ENCODE results near the gene ARHGAP24. TPM values are rescaled to one million over a fixed set of nuclear protein-coding genes. Genes with fewer than 3 reads are reported as not detected.

The ARHGAP24 gene
- total and polyA plus RNA-seq, 4 donors, result 10.0 to 79.4 (median 21.6) TPM

- no peak overlapping the region for H3K27ac ChIP-seq (ENCODE audit: low read depth in 1 of 2, low read length in 1 of 2)
- no peaks in the 10 kb centered on the region for H3K36me3 ChIP-seq (ENCODE audit: control insufficient read depth in 4 of 4, insufficient read depth in 4 of 4, low read length in 4 of 4)
- no peaks in the 10 kb centered on the region for H3K9me3 ChIP-seq (ENCODE audit: control insufficient read depth in 4 of 4, insufficient read depth in 3 of 4, low read length in 3 of 4)
- DNase-seq (peak in 1 of 3 donors; percentile 66), ATAC-seq (ENCODE audit: insufficient read depth, low FRiP score) (peak; percentile 34)
- no peak for TF ChIP-seq CTCF (IDR thresholded peaks at IDR 0.05; ENCODE audit: control extremely low read depth, extremely low read depth)
- peaks cover 0 to 13% (median 0%) of the 10 kb centered on the region in 5 donors for H3K4me1 ChIP-seq (ENCODE audit: control insufficient read depth in 5 of 5, insufficient read depth in 5 of 5, low read length in 5 of 5)
- WGBS, 2 donors, result 32 to 36% methylated on average over 1 of the region's 1 CpG
- no peak overlapping the region for H3K4me3 ChIP-seq
- H3K27me3 ChIP-seq (ENCODE audit: control insufficient read depth in 3 of 3, insufficient read depth in 3 of 3, low read length in 2 of 3), result no peaks in the 10 kb centered on the region
- no peak overlapping the region for H3K9ac ChIP-seq (ENCODE audit: insufficient read depth in 1 of 2, low read length in 2 of 2)
Observed at GRCh38 chr4:85445050-85445639, 29.8 kb upstream of the ARHGAP24 start.

GRCh38 chr4:85446141-85446861, 28.6 kb upstream of the ARHGAP24 start:
- Histone ChIP-seq H3K9me3 (ENCODE audit: control insufficient read depth in 4 of 4, insufficient read depth in 3 of 4, low read length in 3 of 4) (no peaks in the 10 kb centered on the region), H3K27me3 (ENCODE audit: control insufficient read depth in 3 of 3, insufficient read depth in 3 of 3, low read length in 2 of 3) (no peaks in the 10 kb centered on the region), H3K9ac (ENCODE audit: insufficient read depth in 1 of 2, low read length in 2 of 2) (no peak overlapping the region), H3K4me3 (no peak overlapping the region), H3K27ac (ENCODE audit: low read depth in 1 of 2, low read length in 1 of 2) (peak overlapping the region in 1 of 2 donors; percentile 2), H3K36me3 (ENCODE audit: control insufficient read depth in 4 of 4, insufficient read depth in 4 of 4, low read length in 4 of 4) (no peaks in the 10 kb centered on the region), H3K4me1 (ENCODE audit: control insufficient read depth in 5 of 5, insufficient read depth in 5 of 5, low read length in 5 of 5) (peaks cover 0 to 13% (median 0%) of the 10 kb centered on the region in 5 donors)
- DNase-seq (no peak), ATAC-seq (ENCODE audit: insufficient read depth, low FRiP score) (no peak)
- 76 to 89% methylated on average over 2 of the region's 2 CpGs for WGBS, 2 donors
- no peak for TF ChIP-seq CTCF (IDR thresholded peaks at IDR 0.05; ENCODE audit: control extremely low read depth, extremely low read depth)

GRCh38 chr4:85448906-85449890, 25.8 kb upstream of the ARHGAP24 start:
- DNase-seq (peak in 1 of 3 donors; percentile 37), ATAC-seq (ENCODE audit: insufficient read depth, low FRiP score) (no peak)
- no peaks in the 10 kb centered on the region for H3K36me3 ChIP-seq (ENCODE audit: control insufficient read depth in 4 of 4, insufficient read depth in 4 of 4, low read length in 4 of 4)
- H3K27ac ChIP-seq (ENCODE audit: low read depth in 1 of 2, low read length in 1 of 2), result no peak overlapping the region
- 71 to 78% methylated on average over 6 of the region's 6 CpGs for WGBS, 2 donors
- H3K27me3 ChIP-seq (ENCODE audit: control insufficient read depth in 3 of 3, insufficient read depth in 3 of 3, low read length in 2 of 3), result no peaks in the 10 kb centered on the region
- H3K4me1 ChIP-seq (ENCODE audit: control insufficient read depth in 5 of 5, insufficient read depth in 5 of 5, low read length in 5 of 5), result peaks cover 0 to 37% (median 0%) of the 10 kb centered on the region in 5 donors
- TF ChIP-seq CTCF (IDR thresholded peaks at IDR 0.05; ENCODE audit: control extremely low read depth, extremely low read depth), result no peak
- no peak overlapping the region for H3K9ac ChIP-seq (ENCODE audit: insufficient read depth in 1 of 2, low read length in 2 of 2)
- no peaks in the 10 kb centered on the region for H3K9me3 ChIP-seq (ENCODE audit: control insufficient read depth in 4 of 4, insufficient read depth in 3 of 4, low read length in 3 of 4)
- H3K4me3 ChIP-seq, result no peak overlapping the region

Measured in lung (tissue), 12 donors.